Measurements from ENCODE around the gene CHD3.

- TF ChIP-seq, protein P1, sequence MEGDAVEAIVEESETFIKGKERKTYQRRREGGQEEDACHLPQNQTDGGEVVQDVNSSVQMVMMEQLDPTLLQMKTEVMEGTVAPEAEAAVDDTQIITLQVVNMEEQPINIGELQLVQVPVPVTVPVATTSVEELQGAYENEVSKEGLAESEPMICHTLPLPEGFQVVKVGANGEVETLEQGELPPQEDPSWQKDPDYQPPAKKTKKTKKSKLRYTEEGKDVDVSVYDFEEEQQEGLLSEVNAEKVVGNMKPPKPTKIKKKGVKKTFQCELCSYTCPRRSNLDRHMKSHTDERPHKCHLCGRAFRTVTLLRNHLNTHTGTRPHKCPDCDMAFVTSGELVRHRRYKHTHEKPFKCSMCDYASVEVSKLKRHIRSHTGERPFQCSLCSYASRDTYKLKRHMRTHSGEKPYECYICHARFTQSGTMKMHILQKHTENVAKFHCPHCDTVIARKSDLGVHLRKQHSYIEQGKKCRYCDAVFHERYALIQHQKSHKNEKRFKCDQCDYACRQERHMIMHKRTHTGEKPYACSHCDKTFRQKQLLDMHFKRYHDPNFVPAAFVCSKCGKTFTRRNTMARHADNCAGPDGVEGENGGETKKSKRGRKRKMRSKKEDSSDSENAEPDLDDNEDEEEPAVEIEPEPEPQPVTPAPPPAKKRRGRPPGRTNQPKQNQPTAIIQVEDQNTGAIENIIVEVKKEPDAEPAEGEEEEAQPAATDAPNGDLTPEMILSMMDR (IDR thresholded peaks at IDR 0.05) = no peak
- TF ChIP-seq POLR2A (IDR thresholded peaks at IDR 0.05) = no peak
These were observed 6.0 kb upstream of the CHD3 start for GRCh38 chr17:7882629-7883028.

All from thyroid gland (tissue), 4 donors.